Brain pericyte (primary cell): ENCODE results near the gene FNDC3B.

Experiments
- DNase-seq: peaks from one replicate; pipeline ENCODE4 v3.0.0-alpha.2; 2012; ENCODE audit warnings: low read depth, low spot score

FNDC3B gene

DNA sequence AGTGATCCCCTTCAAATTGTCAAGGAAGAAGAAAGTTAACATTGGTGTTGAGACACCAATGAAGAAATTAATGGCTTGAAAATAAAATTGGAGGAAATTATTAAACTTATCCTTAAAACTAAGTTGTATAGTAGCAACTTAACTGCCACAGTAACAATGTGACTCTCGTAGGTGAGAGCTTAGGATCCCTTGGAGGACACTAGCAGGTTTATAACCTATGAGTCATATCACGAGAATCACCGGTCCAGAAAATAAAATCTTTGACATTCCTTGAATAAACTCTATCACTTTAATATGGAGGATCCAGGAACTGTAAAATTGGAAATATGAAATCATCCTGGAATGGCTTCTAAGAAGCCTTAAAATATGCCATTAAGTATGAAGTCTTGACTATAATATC, 406.8 kb downstream of the FNDC3B start:
- no peak for DNase-seq

DNA sequence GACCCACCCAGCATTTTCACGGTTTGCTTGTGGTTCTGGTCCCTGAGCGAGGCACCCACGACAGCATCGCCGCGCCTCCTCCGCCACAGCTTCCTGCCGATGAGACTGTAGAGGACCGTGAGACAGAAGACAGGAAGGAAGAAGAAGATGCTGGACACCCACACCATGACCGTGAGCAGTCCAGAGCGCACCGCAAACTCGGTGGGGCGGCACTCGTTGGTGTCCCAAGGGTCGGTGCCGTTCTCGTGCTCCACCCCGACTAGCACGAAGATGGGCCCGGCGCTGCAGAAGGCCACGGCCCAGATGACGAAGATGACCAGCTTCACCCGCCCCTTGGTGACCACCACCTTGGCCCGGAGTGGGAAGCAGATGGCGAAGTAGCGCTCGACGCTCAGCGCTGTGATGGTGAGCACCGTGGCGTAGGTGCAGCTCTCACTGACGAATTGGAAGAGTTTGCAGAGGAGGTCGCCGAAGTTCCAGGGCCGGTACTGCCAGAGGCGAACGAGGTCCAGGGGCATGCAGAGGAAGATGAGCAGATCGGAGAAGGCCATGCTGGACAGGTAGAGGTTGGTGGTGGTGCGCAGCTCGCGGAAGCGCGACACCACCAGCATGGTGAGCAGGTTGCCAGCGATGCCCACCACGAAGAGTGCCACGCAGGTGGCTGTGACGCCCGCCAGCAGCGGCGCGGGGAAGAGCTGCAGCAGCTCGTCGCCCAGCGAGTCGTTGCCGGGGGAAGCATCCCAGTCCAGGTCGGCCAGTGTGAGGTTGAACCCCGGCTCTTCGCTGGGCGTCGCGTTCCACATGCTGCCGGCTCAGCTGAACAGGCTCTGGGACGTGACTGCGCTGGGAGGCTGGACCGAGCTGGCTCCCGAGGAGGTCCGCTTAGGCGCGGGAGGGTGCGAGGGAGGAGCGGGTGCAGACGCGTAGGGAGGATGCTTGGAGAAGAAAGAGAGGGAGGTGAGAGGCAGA, 408.5 kb downstream of the FNDC3B start, which contains the start of gene GHSR:
Gene GHSR (minus strand): TSS at position 846 of the 969 bp plus-strand sequence. CDS start 43 bp downstream, at position 803.
- no peak for DNase-seq

DNA sequence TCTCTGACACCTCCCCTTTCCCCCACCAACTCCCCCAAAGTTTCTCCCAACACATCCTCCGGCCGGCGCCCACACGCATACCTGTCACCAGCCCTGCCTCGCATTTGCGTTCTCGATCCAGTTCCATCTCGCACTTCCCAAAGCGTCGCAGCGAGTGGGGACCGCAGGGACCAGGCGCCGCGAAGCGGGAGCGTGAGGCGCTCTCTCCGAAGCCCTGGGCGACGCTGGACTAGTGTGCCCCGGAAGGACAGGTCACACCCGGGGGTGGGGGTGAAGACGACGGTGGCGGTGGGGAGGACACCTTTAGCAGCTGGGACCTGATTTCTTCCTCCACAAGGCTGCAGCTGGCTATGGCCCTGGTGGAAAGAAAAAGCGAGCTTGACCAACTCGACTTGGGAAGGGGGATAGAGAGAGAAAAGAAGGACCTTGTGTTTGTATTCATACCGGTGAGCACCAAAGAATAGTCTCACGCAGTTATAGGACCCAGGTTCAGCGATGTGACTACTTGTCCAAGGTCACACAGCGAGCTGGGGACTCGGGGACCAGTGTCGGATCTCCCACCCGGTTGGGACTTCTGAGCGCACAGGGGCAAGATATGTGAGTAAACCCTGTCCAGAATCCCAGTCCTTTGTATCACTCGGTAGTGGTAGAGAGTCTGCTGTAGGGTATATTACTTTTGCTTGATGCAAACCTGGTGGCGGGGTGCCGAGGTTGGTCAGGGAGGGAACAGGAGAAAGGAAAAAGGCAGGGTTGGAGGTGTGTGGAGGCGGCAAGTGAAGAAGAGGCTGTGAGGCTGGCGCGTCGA, 409.5 kb downstream of the FNDC3B start:
- DNase-seq, result no peak

DNA sequence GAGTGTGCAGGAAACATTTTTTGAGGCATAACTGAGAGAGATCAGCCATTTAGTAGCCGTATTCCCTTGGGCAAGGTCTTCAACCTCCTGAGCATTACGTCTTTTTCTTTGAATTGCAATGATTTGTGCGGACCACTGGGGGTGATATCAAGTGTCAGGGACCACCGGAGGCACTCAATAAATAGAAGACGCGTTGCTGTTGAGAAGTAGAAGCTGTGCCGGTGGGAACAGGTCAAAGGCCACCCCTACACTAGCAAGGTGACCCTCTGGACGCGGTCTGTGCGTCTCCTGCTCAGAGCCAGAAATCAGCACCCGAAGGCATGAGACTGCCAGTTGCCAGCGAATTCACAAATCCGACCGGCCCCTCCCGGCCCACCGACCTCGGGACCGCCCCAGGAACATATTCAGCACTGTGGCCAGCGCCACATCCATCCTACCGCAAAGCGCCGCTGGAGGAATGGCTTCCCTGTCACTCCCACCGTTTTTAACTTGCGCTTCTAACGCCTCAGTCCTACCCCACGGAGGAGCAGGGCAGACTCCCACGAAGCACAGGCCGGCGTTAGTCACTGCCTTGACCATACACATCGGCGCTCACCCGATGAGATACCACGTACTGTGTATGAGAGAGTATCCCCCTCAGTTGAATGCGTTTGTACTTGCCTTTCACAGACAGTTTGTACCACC, 410.2 kb downstream of the FNDC3B start:
- no peak for DNase-seq
